Smooth muscle cell (in vitro differentiated cells): ENCODE data around the gene SLC6A15. TPM values are rescaled to one million over a fixed set of nuclear protein-coding genes. Genes with fewer than 3 reads are reported as not detected.

Experiments
- DNase-seq: peaks from one replicate; lab custom pipeline; 2025; ENCODE audit not compliant: unreplicated experiment; lab: John Stamatoyannopoulos, UW
- H2AFZ ChIP-seq: fragments of 200-600 bp; sonication (generic); 2 replicates; pipeline ENCODE4 v1.6.0; 2016; ENCODE audit warnings: antibody characterized with exemption, low read depth, mild to moderate bottlenecking
- H3F3A ChIP-seq: fragments of 200-600 bp; sonication (generic); 2 replicates; pipeline ENCODE4 v1.6.0; 2017; ENCODE audit warnings: antibody characterized with exemption, low read depth
- H3K27ac ChIP-seq: fragments of 200-600 bp; sonication (generic); 2 replicates; pipeline ENCODE4 v1.5.1; 2016; ENCODE audit warnings: low read depth, mild to moderate bottlenecking
- H3K27me3 ChIP-seq: fragments of 200-600 bp; sonication (generic); 2 replicates; pipeline ENCODE4 v1.6.1; 2016; ENCODE audit warnings: low read depth, mild to moderate bottlenecking
- H3K36me3 ChIP-seq: fragments of 200-600 bp; sonication (generic); 2 replicates; pipeline ENCODE4 v1.5.1; 2016; ENCODE audit warnings: low read depth
- H3K4me1 ChIP-seq: fragments of 200-600 bp; sonication (generic); 2 replicates; pipeline ENCODE4 v1.5.1; 2016; ENCODE audit warnings: low read depth
- H3K4me2 ChIP-seq: fragments of 200-600 bp; sonication (generic); 2 replicates; pipeline ENCODE4 v1.6.0; 2016; ENCODE audit warnings: mild to moderate bottlenecking
- H3K4me3 ChIP-seq: fragments of 200-600 bp; sonication (generic); 2 replicates; pipeline ENCODE4 v1.5.1; 2016; ENCODE audit warnings: mild to moderate bottlenecking
- H3K79me2 ChIP-seq: fragments of 200-600 bp; sonication (generic); 2 replicates; pipeline ENCODE4 v1.6.0; 2016; ENCODE audit warnings: low read depth, mild to moderate bottlenecking
- H3K9ac ChIP-seq: fragments of 200-600 bp; sonication (generic); 2 replicates; pipeline ENCODE4 v1.6.0; 2016; ENCODE audit warnings: low read depth
- H3K9me3 ChIP-seq: fragments of 200-600 bp; sonication (generic); replicated peaks from 2 replicates; pipeline ENCODE4 v1.5.1; 2016; ENCODE audit warnings: low read depth
- H4K20me1 ChIP-seq: fragments of 200-600 bp; sonication (generic); 2 replicates; pipeline ENCODE4 v1.6.0; 2016; ENCODE audit warnings: low read depth
- WGBS: methylation state at CpG from one replicate; pipeline ENCODE4 v1.1.7; 2016; ENCODE audit warnings: low lambda C conversion rate; 5-methylcytosine and 5-hydroxymethylcytosine counted together
- polyA plus RNA-seq: library from polyadenylated mRNA; unstranded; fragments of >200 nt; fragmentation: Nextera tagmentation; extraction: Ambion mirVana; gene quantifications from 2 replicates; pipeline ENCODE4 v1.2.1, GENCODE V29; 2016
- total RNA-seq: library from RNA; depleted of rRNA; stranded (reverse); fragments of >200 nt; gene quantifications from 2 replicates; pipeline ENCODE4 v1.2.3, GENCODE V29; 2014
- TF ChIP-seq, protein P1 (sequence below): fragments of 200-600 bp; sonication (generic); IDR thresholded peaks from 2 replicates; pipeline ENCODE4 v1.5.1; 2017; ENCODE audit warnings: borderline replicate concordance, mild to moderate bottlenecking, antibody characterized with exemption; ENCODE audit not compliant: insufficient read depth, poor library complexity, severe bottlenecking

The SLC6A15 gene
- total and polyA plus RNA-seq, 2 experiments from 2014 or later, result 6.4 to 11.6 TPM

DNA sequence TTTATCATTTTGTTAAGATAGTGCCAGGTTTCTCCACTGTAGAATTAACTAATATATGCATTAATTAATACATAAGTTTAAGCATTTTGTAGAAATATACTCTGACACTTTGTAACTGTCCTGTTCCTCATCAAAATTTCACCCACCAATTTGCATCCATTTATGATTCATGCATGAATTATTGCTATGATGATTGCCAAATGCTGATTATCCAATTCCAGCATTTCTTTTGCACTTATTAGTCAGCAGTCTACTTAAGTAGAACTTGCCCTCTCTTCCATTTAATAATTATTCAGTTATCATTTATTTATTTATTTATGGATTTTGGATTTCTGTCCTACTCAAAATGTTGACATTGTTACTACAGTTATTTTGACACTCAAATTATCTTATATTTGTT lies 72.2 kb downstream of the SLC6A15 start:
- no peaks in the 10 kb centered on the region for H3F3A ChIP-seq
- H3K36me3 ChIP-seq, result no peaks in the 10 kb centered on the region
- TF ChIP-seq, protein P1, sequence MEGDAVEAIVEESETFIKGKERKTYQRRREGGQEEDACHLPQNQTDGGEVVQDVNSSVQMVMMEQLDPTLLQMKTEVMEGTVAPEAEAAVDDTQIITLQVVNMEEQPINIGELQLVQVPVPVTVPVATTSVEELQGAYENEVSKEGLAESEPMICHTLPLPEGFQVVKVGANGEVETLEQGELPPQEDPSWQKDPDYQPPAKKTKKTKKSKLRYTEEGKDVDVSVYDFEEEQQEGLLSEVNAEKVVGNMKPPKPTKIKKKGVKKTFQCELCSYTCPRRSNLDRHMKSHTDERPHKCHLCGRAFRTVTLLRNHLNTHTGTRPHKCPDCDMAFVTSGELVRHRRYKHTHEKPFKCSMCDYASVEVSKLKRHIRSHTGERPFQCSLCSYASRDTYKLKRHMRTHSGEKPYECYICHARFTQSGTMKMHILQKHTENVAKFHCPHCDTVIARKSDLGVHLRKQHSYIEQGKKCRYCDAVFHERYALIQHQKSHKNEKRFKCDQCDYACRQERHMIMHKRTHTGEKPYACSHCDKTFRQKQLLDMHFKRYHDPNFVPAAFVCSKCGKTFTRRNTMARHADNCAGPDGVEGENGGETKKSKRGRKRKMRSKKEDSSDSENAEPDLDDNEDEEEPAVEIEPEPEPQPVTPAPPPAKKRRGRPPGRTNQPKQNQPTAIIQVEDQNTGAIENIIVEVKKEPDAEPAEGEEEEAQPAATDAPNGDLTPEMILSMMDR, result no peak
- no peak for DNase-seq
- H3K4me1 ChIP-seq, result no peaks in the 10 kb centered on the region
- no peak overlapping the region for H3K27ac ChIP-seq
- H3K4me2 ChIP-seq, result no peak overlapping the region
- H3K9me3 ChIP-seq, result no peaks in the 10 kb centered on the region
- H4K20me1 ChIP-seq, result no peaks in the 10 kb centered on the region
- H3K9ac ChIP-seq, result no peak overlapping the region
- H3K27me3 ChIP-seq, result no peaks in the 10 kb centered on the region
- H3K4me3 ChIP-seq, result no peak overlapping the region
- no peaks in the 10 kb centered on the region for H3K79me2 ChIP-seq
- H2AFZ ChIP-seq, result no peak overlapping the region

DNA sequence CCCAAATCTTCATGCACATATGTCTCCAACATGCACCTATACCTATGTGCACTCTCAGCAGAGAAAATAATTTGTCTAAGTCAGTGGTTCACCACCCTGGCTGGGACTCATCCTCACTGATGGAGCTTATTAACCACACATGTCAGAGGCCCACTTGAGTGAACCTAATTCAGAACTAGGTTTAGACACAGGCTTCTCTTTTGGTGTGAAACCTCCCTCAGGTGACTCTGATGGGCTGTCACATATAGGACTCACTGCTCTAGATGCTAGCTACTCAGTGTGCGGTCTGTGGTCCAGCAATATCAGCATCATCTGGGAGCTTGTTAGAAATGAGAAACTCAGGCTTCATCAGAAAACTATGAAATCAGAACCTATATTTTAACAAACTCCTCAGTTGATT lies 85.7 kb downstream of the SLC6A15 start:
- H3K4me3 ChIP-seq, result no peak overlapping the region
- TF ChIP-seq, protein P1, result no peak
- no peaks in the 10 kb centered on the region for H3K9me3 ChIP-seq
- H3F3A ChIP-seq, result peaks cover 12% of the 10 kb centered on the region
- no peaks in the 10 kb centered on the region for H3K36me3 ChIP-seq
- no peaks in the 10 kb centered on the region for H3K4me1 ChIP-seq
- no peak for DNase-seq
- no peaks in the 10 kb centered on the region for H3K79me2 ChIP-seq
- H3K9ac ChIP-seq, result no peak overlapping the region
- no peak overlapping the region for H2AFZ ChIP-seq
- H3K4me2 ChIP-seq, result no peak overlapping the region
- H3K27ac ChIP-seq, result no peak overlapping the region
- H3K27me3 ChIP-seq, result no peaks in the 10 kb centered on the region
- WGBS, result 100% methylated on average over 1 of the region's 1 CpG
- H4K20me1 ChIP-seq, result no peaks in the 10 kb centered on the region

DNA sequence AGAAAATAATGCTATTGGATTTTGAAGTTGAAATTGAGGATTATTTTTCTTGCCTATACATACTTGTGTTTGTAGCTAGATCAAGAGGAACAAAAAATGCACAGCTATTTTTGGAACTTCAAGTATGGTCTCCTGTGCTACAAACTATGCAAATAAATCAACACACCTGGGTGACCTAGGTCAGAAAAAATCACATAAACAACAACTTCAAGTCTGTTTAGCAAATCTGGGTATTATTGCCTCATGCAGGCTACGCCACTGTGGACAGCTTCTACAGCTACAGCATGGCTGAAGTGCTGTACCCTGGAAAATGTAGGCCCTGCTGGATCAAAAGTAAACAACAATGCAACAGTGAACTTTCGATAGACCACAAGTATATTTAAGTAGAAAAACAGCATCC lies 87.5 kb downstream of the SLC6A15 start:
- TF ChIP-seq, protein P1, result no peak
- no peaks in the 10 kb centered on the region for H3K9me3 ChIP-seq
- H3K4me3 ChIP-seq, result no peak overlapping the region
- H3K27me3 ChIP-seq, result no peaks in the 10 kb centered on the region
- H3K4me1 ChIP-seq, result no peaks in the 10 kb centered on the region
- H3F3A ChIP-seq, result peaks cover 13% of the 10 kb centered on the region
- H2AFZ ChIP-seq, result no peak overlapping the region
- no peak for DNase-seq
- no peak overlapping the region for H3K9ac ChIP-seq
- H3K36me3 ChIP-seq, result no peaks in the 10 kb centered on the region
- no peak overlapping the region for H3K27ac ChIP-seq
- H3K4me2 ChIP-seq, result no peak overlapping the region
- no peaks in the 10 kb centered on the region for H4K20me1 ChIP-seq
- 40% methylated on average over 2 of the region's 2 CpGs for WGBS
- H3K79me2 ChIP-seq, result no peaks in the 10 kb centered on the region

DNA sequence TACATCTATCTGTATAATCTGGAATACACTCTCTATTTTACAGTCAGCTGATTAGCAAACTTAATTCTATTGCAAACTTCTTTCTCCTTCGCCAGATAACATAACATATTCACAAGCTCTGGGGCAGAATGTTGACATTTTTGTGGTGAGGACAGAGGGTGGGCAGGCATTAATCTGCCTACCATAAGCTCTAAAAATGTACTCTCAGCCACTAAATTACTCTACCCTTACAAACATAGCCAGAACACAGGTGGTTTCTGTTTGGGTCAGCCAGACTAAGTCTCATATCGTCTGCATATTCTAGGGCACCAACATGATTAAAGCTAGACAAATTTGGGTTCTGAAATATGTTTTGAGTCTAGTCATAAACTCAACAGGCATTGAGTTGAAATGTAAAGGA lies 90.1 kb downstream of the SLC6A15 start:
- H3K79me2 ChIP-seq, result no peaks in the 10 kb centered on the region
- H2AFZ ChIP-seq, result no peak overlapping the region
- no peak overlapping the region for H3K9ac ChIP-seq
- no peaks in the 10 kb centered on the region for H3K4me1 ChIP-seq
- peak overlapping the region; percentile 61 for H3K4me2 ChIP-seq
- no peaks in the 10 kb centered on the region for H3K9me3 ChIP-seq
- TF ChIP-seq, protein P1, result no peak
- H3K4me3 ChIP-seq, result no peak overlapping the region
- no peaks in the 10 kb centered on the region for H4K20me1 ChIP-seq
- H3F3A ChIP-seq, result peaks cover 13% of the 10 kb centered on the region
- WGBS, result 2% methylated on average over 2 of the region's 2 CpGs
- DNase-seq, result no peak
- peak overlapping the region; percentile 39 for H3K27ac ChIP-seq
- H3K27me3 ChIP-seq, result no peaks in the 10 kb centered on the region
- H3K36me3 ChIP-seq, result no peaks in the 10 kb centered on the region
